Stimulated activated CD4-positive, alpha-beta T cell treated with anti-CD3 and anti-CD28 coated beads, Interleukin-4, amount 100 ng/mL, for 24 hours (primary cell): Measurements from ENCODE around the gene CCT3.

Experiments used
- DNase-seq: peaks from one replicate; pipeline ENCODE4 v3.0.0-alpha.2; 2020

Gene CCT3

GRCh38 chr1:156276532-156276931 lies 61.6 kb downstream of the CCT3 start:
- DNase-seq = no peak

DNA sequence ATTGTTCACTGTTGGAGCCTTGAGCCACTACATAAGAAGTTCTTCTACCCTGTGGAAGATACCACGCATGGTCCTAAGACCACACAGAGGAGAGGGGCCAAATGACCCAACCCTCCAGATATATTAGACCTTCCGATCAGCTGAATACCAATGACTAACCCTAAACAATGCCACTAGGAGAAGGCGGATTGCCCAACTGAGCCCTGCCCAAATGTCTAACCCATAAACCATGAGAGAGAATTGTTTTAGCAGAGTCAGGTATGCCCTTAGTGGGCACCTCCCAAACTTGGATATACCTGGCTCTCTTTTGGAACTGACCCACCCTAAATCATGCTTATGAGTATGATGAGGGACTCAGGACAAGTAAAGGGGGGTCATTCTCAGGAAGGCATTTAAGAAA lies 67.8 kb downstream of the CCT3 start:
- DNase-seq = no peak

DNA sequence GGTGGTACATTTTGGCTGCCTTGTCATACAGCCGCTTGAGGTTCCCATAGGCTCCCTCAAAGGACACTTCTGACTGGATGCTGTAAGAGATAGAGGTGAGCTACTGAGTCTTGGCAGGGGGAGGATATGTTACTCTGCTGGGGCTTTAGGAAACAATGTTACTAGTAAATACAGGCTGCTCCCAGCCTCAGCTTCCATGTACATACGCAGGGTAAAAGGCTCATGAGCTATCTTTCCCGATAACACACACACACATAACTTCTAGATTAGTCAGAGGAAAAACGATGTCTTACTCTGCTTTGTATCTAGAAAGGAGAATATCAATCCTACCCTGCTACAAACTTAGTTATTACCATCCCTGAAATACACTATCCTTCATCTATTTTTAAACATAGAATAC lies 69.8 kb downstream of the CCT3 start:
- DNase-seq = no peak

DNA sequence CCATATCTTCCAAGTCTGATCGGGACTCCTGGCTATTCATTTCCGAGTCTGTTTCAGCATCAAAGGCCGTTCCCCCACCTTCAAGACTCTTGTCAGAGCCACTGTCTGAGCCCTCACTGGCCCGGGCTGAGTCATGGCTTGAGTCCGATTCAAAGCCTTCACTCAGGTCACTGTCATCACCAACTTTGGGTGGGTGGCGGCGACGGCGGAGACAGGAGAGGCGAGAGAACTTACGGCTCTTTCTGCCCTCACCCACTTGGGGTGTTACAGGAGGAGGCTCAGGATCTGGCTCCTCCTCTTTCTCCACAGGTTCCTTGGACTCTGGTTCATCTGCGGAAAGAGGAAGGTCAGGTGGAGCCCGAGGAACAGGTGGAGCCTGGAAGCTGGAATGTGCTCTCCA lies 72.0 kb downstream of the CCT3 start:
- DNase-seq = no peak

- DNase-seq = no peak
Measured at GRCh38 chr1:156263288-156263655, 74.8 kb downstream of the CCT3 start.

DNA sequence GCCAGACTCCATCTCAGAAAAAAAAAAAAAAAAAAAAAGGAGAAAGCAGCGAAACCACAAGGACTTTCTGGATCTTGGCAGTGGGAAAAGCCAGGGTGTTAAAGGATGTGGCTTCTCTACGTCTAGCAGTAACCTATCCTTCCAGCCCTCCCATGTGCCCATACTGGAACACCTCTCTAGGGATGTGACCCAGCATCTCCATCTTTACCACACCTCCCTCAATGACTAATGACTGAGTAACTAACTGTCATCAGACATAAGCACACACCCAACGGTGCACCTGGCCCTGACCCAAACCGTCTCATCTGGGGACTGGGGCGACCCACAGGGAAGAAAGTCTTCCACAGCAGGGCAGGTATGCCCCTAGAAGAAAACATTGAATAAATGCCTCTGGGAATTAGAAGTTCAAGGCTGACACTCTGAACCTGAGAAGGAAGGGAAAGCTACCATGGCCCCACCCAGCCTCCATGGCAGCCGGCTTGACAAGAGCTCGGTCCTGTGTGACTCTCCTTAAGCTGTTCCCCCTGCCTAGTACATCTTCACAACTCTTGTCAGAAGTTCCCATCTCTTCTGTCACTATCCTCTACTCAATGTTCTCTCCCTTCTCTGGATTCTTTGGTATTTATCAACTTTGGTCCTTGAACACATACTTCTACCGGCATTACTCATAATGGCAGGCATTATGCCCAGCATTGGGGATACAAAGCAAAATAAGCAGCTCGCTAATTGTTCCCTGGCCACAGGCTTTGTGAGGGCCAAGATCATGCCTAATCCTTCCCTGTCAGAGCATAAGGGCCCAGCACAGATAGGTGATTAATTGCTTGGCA lies 75.4 kb downstream of the CCT3 start:
- peak; percentile 28 for DNase-seq

GRCh38 chr1:156260896-156261295 lies 77.2 kb downstream of the CCT3 start:
- DNase-seq = no peak

DNA sequence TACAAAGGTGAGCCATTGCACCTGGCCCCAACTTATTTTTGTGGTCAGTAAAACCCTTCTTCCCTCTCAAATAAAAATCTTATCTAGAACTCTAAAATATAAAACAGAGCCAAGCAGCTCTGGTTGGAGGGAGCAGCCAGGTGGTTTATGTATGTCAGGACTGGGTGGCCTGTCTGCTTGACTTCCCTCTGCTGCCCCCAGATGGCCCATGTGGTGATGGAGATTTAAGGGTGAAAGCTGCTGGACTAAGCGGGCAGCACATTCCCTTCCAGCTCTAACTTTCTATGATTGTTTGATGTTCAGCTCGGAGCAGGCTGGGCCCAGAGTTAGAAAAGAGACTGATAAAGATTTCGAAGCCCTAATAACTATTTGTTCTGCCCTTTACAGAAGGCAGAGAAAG lies 78.3 kb downstream of the CCT3 start:
- no peak for DNase-seq
